AG04450 (cell line): ENCODE results near the gene SMIM24. TPM values are rescaled to one million over a fixed set of nuclear protein-coding genes. Genes with fewer than 3 reads are reported as not detected.

Source experiments
- CTCF ChIA-PET: fragments of 300-600, 350-600 bp; formaldehyde crosslinking; extraction: SDS; loops from one replicate; lab custom pipeline; 2022; ENCODE audit warnings: antibody characterized with exemption, inconsistent platforms; lab: Charles Lee
- POLR2A ChIA-PET: fragments of 350-600 bp; formaldehyde crosslinking; extraction: SDS; loops from one replicate; lab custom pipeline; 2021; ENCODE audit warnings: antibody characterized with exemption, inconsistent platforms; lab: Yijun Ruan, JAX
- DNase-seq: peaks from one replicate; pipeline ENCODE4 v3.0.0-alpha.2; 2011; ENCODE audit warnings: low read depth, low spot score
- H3K27ac ChIP-seq: one replicate; pipeline ENCODE4 v1.5.1; 2012; ENCODE audit warnings: low read depth, low read length, control low read depth
- H3K27me3 ChIP-seq: one replicate; pipeline ENCODE4 v1.6.0; 2012; ENCODE audit warnings: low read length; ENCODE audit not compliant: control insufficient read depth, insufficient read depth
- H3K4me3 ChIP-seq: 2 replicates; pipeline ENCODE4 v1.5.1; 2011; ENCODE audit warnings: mild to moderate bottlenecking, low read depth, low read length, control low read depth
- H3K9me3 ChIP-seq: 2 replicates; pipeline ENCODE4 v1.5.1; 2012; ENCODE audit warnings: low read length; ENCODE audit not compliant: control insufficient read depth, insufficient read depth
- polyA plus RNA-seq: library from polyadenylated mRNA; depleted of rRNA; stranded (reverse); fragments of >200 nt; gene quantifications from 2 replicates; pipeline ENCODE4 v1.2.3, GENCODE V29; 2011
- TF ChIP-seq, protein P1 (sequence below): IDR thresholded peaks from 2 replicates; pipeline ENCODE4 v1.5.1; 2011; ENCODE audit warnings: low read depth, low read length, control low read depth, inconsistent platforms

SMIM24 gene
- polyA plus RNA-seq, 1 experiment = 0.19 TPM

DNA sequence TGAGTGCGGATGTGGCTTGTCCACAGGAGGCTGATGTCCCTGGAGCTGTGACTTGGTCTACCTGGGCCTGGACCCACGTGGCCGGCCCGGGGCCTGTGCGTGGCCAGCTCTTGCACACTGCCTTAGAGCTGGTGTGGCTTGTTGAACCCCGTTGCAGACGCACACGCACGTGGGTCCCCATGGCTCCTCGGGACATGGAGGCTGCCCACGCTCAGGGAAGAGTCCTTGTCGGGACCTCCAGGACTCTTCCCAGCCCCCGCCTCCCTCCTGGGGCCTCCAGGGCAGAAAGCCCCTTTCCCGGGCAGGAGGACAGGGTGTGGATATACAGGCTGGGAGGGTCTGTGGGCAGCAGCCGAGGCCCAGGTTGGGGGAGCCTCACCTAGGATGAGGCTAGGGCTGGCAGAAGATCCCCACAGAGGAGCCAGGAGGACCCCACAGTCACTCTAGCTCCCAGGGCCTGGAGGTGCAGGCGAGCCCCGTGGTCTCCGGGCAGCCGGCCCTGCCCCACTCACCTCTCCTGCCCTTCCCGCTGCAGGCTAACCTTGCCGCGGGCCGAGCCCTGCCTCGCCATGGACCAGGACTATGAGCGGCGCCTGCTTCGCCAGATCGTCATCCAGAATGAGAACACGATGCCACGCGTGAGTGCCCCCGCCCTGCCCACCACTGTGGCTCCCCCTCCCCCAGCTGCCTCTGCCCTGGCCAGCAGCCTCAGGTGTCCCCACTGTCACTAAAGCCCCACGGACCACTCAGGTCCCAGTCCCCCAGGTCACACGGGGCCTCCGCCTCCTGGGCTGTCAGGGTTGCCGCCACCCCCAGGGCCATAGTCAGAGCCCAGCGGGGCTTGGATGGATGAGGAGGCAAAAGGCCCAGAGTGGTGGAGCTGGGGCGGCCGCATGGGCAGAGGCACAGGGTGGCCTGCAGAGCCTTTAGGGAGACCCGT is 42.4 kb upstream of the SMIM24 start:
- no peak overlapping the region for H3K27ac ChIP-seq
- no peak overlapping the region for H3K4me3 ChIP-seq
- TF ChIP-seq, protein P1, sequence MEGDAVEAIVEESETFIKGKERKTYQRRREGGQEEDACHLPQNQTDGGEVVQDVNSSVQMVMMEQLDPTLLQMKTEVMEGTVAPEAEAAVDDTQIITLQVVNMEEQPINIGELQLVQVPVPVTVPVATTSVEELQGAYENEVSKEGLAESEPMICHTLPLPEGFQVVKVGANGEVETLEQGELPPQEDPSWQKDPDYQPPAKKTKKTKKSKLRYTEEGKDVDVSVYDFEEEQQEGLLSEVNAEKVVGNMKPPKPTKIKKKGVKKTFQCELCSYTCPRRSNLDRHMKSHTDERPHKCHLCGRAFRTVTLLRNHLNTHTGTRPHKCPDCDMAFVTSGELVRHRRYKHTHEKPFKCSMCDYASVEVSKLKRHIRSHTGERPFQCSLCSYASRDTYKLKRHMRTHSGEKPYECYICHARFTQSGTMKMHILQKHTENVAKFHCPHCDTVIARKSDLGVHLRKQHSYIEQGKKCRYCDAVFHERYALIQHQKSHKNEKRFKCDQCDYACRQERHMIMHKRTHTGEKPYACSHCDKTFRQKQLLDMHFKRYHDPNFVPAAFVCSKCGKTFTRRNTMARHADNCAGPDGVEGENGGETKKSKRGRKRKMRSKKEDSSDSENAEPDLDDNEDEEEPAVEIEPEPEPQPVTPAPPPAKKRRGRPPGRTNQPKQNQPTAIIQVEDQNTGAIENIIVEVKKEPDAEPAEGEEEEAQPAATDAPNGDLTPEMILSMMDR = no peak
- DNase-seq = no peak
- no peaks in the 10 kb centered on the region for H3K27me3 ChIP-seq
- POLR2A ChIA-PET = interaction anchor here (0.6 to 0.8 kb wide), 2 partner anchors 17 to 921 kb away, joined by 3 read pairs; no protein-coding TSS in a partner anchor
- H3K9me3 ChIP-seq = no peaks in the 10 kb centered on the region; the same call in 1 of the 2 replicates
- CTCF ChIA-PET = interaction anchor here (0.6 to 0.7 kb wide), 2 partner anchors 222 to 361 kb away, joined by 3 to 4 read pairs; no protein-coding TSS in a partner anchor

DNA sequence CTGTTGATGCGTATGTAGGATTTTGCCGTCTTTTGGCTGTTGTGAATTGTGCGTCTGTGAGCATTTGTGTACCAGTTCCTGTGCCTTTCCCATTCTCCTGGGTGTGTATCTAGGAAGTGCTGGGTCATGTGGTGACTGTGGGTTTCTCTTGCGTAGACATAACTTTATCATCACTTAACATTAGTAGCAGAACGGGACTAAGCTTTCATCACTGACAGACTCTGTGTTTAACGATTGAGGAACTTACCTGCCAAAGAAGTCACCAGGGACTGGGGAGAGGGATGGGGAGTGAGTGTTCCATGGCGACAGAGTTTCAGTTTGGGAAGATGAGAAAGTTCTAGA is 40.8 kb upstream of the SMIM24 start:
- H3K9me3 ChIP-seq = no peaks in the 10 kb centered on the region
- no peak overlapping the region for H3K27ac ChIP-seq
- no peaks in the 10 kb centered on the region for H3K27me3 ChIP-seq
- POLR2A ChIA-PET = no interaction called here
- DNase-seq = no peak
- TF ChIP-seq, protein P1 = no peak
- H3K4me3 ChIP-seq = no peak overlapping the region
- CTCF ChIA-PET = no interaction called here

DNA sequence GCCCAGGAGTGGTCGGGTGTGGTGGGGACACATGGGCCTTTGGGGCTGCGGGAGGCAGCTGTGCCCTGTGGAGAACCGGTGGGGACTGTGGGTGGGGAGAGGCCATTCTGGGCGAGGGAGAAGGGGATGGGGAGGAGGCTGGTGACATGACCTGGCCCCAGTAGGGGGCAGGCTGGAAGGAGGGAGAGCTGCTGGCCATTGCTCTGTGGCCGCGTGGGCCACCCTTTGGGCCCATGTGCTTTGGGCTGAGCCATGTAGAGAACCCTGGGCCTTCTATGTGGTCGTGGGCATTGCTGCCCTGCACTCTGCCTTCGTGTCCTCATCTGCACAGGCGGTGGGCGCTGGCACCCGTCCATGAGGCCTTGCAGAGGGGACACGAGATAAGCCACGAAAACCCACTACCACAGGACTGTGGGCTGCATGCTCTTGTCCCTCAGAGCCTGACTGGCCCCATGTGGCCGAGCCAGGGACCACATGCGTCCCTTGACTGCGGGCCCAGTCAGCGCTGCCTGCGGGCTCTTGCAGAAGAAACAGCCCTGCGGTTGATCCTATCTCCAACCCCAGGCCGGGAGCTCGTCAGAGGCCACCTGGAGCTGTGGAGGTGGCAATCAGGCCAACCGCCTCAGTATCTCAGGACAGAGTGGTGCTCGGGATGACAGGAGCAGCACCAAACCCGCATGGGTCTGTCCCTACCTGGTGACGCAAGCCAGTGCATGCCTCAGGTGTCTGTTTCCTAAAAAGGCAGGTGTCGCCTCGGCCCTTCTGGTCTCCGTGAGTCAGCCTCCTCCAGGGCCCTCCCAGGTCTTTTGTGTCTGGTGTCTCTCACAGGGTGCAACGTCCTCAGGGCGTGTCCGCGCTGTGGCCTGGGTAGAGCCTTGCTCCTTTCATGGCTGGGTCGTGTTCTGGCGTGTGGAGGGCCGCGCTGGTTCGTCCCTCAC is 40.1 kb upstream of the SMIM24 start:
- TF ChIP-seq, protein P1 = no peak
- CTCF ChIA-PET = no interaction called here
- no peaks in the 10 kb centered on the region for H3K9me3 ChIP-seq
- no peaks in the 10 kb centered on the region for H3K27me3 ChIP-seq
- POLR2A ChIA-PET = no interaction called here
- no peak for DNase-seq
- no peak overlapping the region for H3K4me3 ChIP-seq
- no peak overlapping the region for H3K27ac ChIP-seq

DNA sequence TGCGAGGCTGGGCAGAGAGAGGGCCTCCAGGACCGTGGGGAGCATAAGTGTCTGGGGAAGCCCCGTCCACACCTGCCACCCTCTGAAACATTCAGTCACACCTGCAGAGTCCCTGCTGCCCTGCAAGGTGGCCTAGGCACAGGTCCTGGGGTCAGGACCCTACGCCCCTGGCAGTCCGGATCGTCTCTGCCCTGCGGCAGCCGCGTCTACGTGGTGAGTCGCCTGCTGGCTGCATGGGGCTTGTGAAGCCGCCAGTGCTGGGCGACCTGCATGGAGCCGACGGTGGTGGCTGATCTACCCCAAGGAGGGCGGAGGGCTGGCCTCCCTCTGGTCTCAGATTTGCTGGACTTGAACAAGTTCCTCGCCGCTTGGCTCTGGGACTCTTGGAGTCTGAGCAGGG is 38.8 kb upstream of the SMIM24 start:
- CTCF ChIA-PET = interaction anchor here (0.7 kb wide), 1 partner anchor 212 kb away, joined by 4 read pairs; no protein-coding TSS in a partner anchor
- Histone ChIP-seq H3K27me3 (no peaks in the 10 kb centered on the region), H3K4me3 (no peak overlapping the region), H3K9me3 (no peaks in the 10 kb centered on the region; the same call in 1 of the 2 replicates), H3K27ac (no peak overlapping the region)
- POLR2A ChIA-PET = no interaction called here
- DNase-seq = no peak
- TF ChIP-seq, protein P1 = no peak
